Activated CD4-positive, alpha-beta T cell treated with anti-CD3 and anti-CD28 coated beads, Interleukin-2, amount 50 U/mL, for 1 hour (primary cell): ENCODE data around the gene PACS2.
"Not testable (repeated sequence)": the region's sequence is repeated elsewhere in the genome, so short reads cannot be mapped to it uniquely, and the experiment has no call there.

Source experiments
- DNase-seq: peaks from one replicate; pipeline ENCODE4 v3.0.0-alpha.2; 2020

PACS2 gene

DNA sequence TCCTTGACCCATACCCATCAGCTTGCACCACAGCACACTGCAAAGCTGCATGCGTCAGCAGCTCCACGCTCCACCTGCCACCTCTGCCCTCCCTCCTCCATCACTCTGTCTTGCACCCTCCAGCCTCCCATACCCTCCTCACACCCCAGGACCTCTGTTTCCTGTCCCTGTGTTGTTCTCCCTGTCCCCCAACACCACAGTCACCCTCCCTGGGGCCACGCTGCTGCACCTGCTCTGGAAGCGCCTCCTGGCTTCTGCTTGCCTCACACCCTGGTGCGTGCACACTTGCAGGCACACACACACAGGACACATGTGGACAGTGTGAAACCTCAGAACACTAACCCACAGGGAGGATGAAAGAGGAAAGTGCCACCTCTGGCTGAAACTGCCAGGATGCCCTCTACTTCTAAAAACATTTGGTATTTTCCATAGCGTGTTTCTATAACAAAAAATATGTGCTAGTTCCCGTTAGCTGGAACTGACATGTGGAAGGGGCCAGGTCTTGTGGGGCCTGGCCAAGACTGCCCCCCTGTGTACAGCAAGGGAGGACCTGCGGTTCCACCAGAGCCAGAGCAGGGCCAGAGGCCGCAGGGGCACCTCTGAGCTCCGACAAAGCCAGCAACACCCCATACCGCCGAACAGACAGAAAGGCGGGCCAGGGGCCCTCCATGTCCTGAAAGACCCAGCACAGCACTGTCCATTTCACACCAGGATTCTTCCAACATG lies 23.8 kb upstream of the PACS2 start:
- DNase-seq: no peak

DNA sequence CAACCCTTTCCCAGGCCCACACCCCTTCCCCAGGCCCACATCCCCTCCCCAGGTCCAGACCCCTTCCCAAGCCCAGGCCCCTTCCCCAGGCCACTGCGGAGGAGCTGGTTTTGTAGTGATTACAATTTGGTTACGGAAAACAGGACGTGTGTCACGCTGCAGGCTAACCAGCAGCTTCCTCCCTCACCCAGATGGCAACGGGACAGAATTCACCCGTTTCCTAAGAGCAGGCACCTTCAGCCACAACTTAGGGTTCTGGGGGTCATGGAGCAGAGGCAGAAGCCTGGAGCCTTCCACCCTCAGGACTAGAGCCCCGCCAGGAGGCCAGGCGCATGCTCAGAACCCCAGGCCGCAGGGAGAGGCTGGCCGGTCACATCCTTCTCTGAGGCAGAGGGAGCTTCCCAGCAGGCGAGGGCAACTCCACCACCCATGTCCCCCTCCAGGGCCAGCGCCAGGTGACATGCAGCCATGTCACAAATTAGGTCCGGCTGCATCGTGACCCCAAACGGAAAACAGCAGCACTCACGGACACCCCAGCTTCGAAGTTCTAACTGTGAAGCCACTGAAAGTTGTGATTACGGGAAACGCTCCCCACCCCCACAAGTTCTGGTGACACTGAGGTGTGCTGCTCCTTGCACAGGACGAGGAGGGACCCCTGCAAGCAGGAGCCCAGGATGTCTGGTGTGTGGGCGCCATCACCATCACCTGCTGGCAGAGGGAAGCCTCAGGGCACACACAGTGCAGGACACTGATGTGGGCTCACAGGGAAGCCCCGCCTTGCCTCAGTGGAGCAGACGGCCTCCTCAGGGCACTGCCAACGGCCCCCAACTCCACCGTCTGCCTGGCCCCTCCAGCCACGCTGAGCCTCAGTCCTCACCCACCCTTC lies 21.5 kb upstream of the PACS2 start:
- DNase-seq: no peak

DNA sequence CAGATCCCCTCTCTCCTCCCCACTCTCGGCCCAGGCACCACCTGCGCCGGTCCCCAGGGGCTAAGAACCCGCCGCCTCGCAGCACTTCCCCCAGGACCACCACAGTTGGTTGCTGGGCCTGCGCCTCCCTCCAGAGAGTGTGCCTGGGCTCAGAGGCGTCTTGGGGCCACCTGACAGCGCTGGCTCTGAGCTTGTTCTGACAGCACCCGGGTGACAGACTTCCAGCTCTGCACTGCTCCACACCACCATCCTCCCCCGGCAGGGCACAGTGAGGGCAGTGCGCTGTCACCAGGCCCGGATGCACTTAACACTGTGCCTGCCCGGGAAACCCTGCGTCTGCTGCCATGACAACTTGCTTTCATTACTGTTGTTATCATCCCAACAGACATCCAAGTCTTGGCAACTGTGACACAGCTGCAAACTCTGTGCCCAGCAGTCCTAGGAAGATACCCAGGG lies 20.4 kb upstream of the PACS2 start:
- DNase-seq: peak; percentile 68

DNA sequence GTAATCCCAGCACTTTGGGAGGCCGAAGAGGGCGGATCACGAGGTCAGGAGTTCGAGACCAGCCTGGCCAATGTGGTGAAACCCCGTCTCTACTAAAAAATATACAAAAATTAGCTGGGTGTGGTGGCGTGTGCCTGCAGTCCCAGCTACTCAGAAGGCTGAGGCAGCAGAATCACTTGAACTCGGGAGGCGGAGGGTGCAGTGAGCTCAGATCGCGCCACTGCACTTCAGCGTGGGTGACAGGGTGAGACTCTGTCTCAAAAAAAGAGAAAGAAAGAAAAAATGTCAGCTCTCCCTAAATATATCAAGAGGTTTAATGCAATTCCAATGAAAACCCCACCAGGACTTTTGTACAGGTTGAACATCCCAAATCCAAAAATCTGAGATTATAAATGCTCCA lies 17.2 kb upstream of the PACS2 start:
- DNase-seq: not testable (repeated sequence)

DNA sequence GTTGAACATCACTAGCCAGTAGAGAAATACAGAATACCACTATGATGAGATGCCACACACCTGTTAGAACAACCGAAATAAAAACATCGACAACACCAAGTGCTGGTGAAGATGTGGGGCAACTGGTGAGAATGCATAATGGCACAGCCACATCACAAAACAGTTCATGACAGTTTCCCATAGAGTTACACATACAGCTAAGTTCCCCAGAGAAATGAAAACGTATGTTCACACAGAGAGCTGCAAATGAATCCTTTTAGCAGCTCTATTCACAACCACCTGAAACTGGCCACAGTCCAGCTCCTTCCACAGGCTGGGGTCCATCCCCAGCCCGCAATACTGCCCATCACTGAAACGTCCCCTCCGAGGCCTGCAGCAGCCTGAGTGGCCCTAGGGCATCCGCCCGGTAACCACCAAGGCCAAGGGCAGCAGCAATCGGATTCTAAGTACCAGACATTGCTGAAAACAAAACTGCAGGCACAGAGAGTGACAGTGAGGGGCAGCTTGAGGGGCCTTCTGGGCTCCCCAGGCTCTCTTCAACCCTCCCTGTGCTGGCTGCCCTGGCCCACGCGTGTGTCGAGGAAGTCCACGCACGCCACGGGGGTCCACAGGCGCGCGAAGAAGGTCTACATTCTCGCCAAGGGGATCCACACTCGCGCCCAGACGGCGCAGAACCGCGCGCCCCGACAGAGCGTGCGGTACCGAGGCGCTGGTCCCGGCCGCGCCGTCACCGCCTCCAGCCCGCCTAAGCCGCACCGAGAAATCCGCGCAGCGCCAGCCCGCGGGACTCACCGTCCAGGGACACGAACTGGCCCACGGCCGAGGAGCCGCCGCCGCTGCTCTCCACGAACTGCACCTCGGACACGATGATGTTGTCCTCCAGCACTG lies 14.7 kb upstream of the PACS2 start:
- DNase-seq: no peak

DNA sequence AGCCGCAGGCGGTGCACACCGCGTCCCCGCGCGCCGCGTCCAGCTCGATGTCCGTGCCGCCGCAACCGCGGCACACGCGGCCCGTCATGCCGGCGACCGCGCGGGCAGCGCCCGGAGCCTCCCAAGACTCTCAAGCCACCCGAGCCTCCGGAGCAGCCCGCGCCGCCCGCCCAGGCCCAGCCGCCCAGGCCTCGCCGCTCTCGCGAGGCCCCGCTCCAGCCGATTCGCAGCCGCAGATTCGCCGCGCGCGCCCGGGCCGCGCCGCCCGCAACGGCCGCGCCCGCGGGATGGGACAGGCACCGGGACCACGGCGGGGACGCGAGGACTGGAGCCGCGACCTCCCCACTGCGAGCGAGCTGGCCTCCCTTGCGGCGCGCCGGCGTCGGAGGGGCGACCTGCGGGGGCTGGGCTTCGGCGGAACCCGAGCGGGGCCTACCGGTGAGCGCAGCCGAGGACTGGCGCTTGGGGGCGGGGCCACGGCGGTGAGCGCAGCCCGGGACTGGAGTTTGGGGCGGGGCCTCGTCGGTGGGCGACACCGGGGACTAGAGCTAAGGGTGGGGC lies 13.9 kb upstream of the PACS2 start, which contains the start of gene BRF1:
Gene BRF1, minus strand, starts transcription at position 460 of the 561 bp plus-strand sequence. Its CDS starts 372 bp downstream, at position 88.
- DNase-seq: peak; percentile 97

DNA sequence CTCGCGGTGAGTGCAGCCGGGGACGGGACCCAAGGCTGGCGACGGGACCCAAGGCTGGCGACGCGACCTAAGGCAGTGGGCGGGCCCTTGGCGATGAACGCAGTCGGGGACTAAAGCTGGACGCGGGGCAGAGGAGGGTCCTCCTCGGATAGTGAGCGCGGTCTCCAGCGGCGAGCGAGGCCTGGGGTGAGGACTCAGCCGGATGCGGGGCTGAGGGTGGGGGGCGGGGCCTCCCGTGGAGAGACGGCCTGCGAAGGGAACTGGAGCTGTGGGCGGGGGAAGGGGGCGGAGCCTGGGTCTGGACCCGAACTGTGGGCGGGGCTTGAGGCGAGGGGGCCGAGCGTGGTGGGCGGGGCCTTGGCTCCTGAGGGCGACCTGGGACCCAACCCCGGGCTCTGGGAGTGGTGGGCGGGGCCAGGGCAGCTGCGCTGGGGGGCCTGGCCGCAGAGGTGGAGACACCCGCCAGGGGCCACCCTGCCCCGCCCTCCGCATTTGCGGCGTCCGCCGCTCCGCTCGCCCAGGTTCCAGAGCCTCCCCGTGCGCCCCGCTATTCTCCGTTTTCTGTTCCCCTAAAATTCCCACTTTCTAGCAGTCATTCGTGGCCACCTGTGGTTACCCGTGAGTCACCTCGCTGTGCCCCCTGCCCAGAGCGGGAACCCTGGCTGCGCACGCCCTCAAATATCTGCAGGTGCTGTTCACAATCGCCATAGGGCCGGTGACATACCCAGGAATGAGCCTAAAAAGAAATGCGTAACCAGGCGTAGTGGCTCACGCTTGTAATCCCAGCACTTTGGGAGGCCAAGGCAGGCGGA lies 13.2 kb upstream of the PACS2 start:
- DNase-seq: peak; percentile 99

DNA sequence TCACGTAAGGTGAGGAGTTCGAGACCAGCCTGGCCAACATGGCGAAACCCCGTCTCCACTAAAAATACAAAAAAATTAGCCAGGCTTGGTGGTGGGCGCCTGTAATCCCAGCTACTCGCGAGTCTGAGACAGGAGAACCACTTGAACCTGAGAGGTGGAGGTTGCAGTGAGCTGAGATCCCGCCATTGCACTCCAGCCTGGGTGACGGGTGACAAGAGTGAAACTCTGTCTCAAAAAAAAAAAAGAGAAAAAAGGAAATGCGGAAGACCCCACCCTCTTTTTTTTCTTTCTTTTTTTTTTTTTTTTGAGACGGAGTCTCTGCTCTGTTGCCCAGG lies 12.7 kb upstream of the PACS2 start:
- not testable (repeated sequence) for DNase-seq

DNA sequence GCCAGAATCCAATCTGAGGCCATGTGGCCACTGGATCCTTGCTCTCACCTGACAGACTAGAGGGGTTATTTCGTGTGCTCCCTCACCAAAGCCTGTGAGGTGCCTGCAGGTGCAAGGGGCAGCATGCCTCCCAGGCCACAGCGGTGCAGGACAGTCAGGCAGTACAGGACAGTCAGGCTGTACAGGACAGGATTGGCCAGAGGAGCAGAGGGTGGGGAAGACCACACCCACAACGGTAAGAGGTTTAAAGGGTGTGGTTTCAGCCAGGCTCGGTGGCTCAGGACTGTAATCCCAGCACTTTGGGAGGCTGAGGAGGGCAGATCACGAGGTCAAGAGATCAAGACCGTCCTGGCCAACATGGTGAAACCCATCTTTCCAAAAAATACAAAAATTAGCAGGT lies 10.6 kb upstream of the PACS2 start:
- no peak for DNase-seq

DNA sequence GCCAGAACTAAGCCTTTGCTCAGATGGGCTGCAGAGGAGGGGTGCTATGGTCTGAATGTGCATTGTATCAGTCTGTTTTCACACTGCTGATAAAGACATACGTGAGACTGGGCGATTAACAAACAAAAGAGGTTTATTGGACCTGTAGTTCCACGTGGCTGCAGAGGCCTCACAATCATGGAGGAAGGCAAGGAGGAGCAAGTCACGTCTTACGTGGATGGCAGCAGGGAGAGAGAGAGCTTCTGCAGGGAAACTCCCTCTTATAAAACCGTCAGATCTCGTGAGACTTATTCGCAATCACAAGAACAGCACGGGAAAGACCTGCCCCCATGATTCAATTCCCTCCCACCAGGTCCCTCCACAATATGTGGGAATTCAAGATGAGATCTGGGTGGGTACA lies 10.0 kb upstream of the PACS2 start:
- no peak for DNase-seq

DNA sequence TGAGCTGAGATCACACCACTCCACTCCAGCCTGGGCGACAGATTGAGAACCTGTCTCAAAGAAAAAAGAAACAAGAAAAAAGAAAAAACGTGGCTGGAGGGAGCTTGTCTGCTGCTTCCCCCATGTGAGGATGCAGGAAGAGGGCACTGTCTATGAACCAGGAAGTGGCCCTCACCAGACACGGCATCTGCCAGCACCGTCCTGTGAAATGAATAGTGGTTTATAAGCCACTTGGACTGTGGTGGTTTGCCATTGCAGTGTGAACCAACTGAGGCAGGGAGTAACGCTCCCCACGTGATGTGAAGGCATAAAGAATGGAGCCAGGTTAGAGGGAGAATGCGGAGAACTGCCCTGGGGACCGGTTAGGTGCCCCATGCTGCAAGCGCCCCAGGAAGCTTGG lies 9.2 kb upstream of the PACS2 start:
- no peak for DNase-seq

DNA sequence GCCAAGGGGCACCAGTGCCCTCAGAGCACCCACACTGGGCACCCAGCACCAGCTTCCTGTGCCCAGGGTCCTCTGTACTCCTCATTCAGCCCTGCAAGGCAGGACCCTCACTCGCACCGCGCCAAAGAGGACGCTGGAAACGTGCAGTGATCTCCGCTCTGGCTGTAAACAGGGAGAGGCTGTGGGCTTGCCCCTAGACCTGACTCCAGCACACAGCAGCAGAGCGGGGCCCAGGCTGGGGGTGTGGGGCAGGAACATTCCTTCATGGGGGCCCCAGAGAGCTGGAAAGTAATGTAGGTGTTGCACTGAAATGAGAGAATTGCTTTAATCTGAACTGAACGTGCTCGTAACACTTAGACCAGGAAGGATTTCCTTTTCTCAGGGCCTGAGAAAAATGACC lies 8.8 kb upstream of the PACS2 start:
- no peak for DNase-seq

DNA sequence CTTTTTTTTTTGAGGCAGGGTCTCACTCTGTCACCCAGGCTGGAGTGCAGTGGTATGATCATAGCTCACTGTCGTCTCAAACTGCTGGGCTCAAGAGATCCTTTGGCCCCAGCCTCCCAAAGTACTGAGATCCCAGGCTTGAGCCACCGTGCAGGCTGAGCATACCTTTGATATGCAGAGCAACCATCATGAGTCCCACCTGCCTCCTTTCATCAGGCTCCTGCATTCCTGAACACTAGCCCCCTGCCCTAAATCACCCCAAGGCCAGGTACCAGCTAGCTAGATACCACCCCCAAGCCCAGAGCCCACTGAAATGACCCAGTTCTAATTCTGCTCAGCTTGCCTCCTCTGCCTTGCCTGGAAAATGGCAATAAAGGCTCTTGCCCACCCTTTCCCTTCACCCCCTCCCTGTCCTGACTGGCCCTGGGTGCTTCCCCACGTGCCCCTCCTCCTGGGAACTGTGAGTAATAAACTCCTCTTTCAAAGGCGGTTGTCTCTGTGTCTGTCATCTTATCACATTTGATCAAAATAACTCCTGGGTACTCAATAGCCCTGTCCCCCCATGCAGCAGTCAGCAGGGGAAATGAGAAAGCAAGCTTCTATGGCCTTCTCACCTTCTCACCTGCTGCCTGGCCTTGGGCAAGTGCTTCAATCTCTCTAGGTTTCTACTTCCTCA lies 7.4 kb upstream of the PACS2 start:
- DNase-seq: no peak

DNA sequence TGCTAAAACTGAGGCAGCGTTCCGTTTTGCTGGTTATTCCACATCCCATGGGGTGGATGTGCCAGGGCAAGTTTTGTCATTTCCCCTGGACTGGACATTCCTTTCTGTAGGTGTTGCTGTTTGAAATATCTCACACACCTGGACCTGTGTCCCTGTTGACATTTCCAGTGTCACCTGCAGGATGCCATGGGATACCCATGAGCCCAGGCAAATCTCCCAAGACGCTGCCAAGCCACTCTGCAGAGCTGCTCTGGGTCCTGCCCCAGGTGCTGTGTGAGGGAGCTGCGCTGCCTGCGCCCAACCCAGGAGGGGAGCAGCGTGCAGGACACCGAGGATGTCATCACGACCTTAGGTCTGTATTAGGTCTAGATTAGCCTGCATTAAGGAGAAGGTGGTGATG lies 5.2 kb upstream of the PACS2 start:
- no peak for DNase-seq

DNA sequence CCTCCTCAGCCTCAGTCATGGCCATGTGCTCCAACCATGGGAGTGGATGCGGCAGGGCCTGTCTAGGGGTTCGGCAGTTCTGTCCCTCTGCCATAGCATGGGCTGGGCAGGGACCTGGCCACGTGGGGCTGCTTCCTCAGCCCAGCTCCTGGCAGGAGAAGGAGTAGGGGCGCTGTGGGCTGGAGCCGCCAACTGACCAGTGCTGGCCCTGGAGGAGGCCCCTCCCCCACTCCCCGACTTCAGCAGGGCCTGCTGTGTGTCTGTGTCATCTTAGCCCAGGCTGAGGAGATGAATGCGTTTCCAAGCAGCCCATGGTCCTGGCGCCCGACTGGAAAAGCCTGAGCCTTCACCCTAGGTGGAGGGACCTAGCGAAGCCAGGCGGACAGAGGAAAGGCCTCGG lies 2.7 kb upstream of the PACS2 start:
- DNase-seq: no peak

DNA sequence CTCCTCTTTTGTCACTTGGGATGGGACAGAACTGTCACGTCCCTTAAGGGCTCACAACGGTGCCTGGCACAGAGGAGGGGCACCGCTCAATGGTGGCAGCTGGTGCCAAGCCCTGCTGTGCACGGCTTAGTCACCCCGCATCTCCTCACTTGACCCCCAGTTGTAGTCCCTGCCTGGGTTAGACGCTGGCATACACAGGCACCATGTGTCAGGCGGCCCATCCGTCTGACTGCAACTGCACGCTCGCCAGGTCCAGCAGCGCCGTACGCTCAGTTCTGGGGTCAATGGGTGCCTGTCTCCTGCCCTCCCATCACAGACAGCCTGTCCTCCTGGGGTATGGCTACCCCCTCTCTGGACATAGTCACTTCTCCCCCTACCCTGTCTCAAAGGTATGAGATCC lies 1.6 kb upstream of the PACS2 start:
- DNase-seq: no peak

DNA sequence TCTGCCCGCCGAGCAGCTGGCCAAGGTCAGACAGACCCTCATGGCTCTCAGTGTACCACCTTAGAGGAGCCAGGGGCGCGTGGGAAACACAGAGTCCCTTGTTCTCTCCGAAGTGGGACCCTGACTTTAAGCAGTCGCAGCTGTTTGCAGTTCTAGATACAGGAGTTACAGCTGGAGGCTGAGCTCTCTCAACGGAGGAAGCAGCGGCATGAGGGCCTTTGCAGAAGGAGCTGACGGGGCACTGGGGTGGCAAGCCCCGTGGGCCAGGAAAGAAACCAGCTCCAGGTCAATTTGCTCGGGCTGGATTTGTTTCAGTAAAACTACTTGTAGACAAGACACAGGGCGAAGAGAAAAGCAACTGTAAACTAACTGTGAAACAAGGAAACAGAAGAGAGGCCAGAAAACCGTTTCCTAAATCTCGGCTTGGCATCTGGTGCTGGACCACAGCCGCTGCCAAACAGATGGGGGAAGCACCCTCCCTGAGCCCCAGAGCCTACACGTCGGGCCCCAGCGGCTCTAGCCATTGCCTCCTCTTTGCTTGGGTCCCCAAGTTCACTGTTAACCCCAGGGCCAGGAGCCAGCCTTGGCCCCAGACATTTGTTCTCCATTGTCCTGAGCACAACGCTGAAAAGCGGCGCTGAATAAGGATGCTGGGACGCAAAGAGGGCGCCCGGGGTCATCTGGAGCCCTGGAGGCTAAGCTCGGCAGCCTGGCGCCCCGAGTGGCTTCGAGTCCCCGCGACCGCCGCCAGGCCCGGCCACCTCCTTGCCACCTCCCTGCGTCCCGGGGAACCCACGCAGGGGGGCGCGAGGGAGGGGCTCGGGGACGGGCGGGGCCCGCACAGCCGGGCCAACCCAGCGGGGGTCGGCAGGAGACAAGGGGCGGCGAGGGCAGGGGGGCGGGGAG lies 914 bp upstream of the PACS2 start:
- peak; percentile 32 for DNase-seq

DNA sequence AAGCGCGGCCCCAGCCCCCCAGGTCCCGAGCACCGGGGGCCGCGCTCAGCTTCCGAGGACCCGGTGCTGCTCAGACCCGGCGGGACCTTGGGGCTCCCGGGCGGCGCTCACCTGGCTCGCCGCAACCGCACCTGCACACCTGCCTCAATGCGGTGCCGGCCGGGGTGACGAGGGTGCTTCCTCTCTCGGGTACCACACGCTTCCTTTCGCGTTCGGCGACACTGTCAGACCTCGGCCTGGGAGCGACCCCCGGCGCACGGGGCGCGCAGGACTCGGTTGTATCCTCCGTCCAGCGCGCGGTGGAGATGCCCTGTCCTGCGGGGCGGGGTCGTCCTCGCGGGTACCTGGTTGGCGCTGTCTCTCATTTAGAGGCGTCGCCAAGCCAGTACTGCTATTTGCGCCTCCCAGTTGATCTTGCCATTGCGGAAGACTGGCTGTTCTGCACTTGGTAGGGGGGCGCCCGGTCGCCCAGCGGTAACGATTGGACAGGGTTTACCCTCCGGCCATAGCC lies 718 bp downstream of the PACS2 start:
- peak; percentile 60 for DNase-seq

DNA sequence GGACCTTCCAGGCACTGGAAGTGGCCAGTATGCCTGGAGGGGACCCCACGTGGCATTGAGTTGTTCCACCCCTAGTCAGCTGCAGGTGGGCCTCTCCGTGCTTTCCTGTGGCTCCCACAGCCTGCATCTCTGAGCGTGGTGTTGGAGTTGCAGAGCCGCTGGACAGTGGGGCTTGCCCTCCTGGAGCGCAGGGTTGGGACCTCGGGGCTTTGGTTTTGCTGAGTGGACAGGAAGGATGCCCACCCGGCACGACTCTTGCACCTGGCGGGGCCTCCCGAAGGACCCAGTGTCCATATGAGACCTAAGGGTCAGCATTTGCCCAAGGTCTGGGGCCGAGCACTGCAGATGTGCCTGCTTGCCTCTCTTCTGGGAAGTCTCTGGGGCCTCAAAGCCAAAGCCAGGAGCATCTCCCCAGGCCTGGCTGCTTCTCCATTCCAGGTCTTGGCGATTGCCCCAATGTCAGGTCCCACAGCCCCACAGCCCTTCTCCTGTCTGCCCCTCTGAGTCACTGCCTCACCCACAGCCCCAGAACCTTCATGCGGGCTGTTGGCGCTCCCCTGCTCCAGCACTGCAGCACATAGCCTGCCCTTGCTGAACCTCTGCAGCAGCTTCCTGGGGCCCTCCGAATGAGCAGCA lies 1.5 kb downstream of the PACS2 start:
- no peak for DNase-seq

DNA sequence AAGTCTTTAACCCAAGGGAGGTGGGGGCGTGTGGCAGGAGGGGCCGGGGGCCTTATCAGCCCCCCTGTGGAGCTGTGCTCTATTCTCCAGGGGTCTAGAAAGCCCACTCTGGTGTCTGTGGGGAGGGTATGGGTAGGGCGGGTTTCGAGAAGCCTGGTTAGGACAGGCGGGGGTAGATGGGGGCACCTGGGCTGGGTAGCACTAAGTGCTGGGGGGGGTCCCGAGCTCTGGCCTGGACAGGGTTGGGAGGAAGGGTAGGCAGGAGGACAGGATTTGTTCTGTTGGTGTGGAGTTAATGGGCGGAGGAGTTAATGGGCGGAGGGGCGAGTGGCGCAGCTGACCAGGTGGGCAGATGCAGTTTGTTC lies 2.0 kb downstream of the PACS2 start:
- no peak for DNase-seq
